Fibroblast of skin of left biceps (primary cell): ENCODE data around the gene FAM98A.

Experiments used
- DNase-seq, 2 experiments: peaks; one replicate each; pipeline ENCODE4 v3.0.0-alpha.2; 2013; ENCODE audit warnings: low read depth in 2 of 2

FAM98A gene

DNA sequence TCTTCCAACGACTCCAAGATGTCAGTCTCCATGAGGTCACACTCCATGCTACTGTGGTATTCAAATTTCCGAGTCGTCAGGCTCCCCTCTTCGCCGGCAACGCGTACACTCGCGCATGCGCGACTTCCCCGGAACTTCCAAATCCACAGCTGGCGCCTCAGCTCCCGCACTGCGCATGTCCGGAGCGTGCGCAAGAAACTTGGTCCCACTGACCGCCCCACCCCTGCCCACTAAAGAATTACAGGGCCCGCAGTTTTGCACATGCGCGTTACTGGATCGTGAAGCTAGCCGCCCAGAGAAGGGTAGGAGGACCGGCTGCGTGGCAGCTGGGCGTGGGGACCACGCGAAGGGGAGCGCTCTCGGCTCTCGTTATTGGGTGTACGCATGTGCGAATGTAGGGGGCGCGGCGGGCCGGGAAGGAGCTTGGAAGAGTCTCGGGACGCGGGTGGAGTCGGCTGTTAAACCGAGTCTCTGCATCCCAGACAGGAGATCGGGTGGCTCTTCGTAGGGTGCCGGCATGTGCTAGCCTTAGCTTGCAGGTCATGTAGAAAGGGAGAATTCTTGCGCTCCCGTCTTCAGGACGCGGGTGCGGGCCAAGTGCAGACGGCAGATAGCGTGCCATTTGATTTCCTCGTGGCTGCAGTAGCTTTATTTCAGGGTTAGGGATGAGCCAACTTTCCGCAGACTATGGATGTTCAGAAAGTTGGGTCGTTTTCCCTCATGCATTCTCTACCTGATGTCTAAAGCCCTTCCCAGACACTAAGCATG is at the start of gene FAM98A:
Gene FAM98A, minus strand, starts transcription at position 125 of the 768 bp plus-strand sequence. Its CDS starts 78 bp downstream, at position 47.
- DNase-seq = peak; percentile 98 to 99

- DNase-seq = no peak
Observed at GRCh38 chr2:33645861-33646260, 46.8 kb upstream of the FAM98A start.

DNA sequence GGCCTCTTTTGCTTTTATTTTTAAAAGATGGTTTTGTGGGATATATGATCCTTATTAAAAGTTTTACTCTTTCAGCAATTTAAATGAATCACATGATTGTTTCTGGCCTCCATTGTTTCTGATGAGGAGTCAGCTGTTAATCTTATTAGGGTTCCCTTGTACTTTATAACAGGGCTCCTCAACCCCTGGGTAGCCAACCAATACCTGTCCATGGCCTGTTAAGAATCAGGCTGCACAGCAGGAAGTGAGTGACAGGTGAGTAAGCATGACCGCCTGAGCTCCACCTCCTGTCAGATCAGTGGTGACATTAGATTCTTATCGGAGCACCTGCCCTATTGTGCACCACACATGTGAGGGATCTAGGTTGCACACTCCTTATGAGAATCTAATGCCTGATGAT is 45.1 kb upstream of the FAM98A start:
- no peak for DNase-seq

DNA sequence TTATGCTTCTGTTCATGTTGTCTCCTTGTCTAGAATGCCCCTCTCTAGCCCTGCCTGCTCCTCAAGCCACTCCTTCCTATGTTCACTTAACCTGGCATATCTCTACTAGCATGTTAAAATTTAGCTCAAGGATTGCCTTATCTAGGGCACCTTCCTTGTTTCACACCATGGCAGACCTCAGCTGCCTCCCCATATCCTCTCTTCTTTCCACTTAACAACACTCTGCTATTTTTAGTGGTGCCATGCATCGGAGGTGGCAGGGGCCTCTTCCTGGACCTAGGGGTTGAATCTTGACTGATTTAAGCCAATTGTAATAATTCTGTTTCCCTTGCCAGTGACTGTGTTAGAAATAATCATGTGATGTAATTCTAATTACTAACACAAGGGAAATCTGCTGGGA is 36.9 kb upstream of the FAM98A start:
- DNase-seq = no peak

DNA sequence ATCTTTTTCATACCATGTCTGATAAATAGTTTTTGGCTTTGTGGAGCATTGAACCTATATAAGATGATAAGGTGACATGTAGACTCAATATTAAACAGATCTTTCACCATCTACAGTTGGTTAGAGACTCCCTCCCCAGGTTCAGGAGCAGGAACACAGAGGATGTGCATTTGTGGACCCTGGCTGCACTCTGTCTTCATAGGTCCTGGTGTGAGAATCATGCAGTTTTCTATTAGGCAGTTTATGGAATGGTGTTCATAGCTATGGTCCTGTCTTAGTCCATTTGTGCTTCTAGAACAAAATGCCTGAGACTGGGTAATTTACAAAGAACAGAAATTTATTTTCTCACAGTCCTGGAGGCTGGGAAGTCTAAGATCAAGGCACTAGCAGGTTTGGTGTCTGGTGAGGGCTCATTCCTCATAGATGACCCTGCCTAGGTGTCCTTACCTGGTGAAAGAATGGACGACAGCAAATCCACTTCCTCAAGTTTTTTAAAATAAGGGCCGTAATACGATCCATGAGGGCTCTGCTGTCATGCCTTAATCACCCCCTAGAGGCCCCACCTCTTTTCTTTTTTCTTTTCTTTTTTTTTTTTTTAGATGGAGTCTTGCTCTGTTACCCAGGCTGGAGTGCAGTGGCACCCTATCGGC is 35.3 kb upstream of the FAM98A start:
- DNase-seq = no peak

DNA sequence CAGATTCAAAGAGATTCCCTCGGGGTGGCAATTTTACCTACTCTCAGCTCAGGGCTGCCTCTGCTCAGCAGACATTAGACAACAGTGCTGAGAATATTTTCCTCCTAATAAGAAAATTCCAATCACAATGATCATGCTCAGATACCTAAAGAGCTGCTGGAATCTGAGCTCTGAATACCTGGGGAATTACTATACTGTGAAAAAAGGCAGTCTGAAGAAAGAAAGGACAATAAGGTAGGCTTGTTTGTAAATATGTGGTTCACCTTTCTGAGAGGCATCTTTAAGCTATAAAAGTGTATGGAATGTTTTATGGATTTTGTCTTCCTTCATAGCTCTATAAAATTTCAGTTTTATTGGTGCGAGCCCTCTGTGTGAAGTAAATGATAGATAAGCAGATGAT is 34.2 kb upstream of the FAM98A start:
- DNase-seq = no peak

DNA sequence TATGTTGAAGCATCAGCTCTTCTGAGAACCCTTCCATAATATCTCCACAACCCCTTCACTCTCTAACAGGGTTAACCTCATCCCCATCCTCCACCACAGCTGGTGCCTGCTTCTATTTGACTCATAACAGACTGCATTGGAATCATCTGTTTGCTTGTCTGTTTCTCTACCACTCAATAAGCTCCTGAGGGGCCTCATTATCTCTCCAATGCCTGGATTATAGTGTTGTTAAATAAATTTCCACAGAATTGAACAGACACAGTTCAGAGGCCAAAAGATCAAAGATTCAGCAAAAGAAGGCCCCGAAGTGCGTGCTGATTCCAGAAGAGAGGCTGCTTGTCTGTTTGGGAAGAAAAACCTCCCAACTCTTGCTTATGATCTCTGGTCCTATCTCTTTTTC is 33.7 kb upstream of the FAM98A start:
- DNase-seq = no peak

DNA sequence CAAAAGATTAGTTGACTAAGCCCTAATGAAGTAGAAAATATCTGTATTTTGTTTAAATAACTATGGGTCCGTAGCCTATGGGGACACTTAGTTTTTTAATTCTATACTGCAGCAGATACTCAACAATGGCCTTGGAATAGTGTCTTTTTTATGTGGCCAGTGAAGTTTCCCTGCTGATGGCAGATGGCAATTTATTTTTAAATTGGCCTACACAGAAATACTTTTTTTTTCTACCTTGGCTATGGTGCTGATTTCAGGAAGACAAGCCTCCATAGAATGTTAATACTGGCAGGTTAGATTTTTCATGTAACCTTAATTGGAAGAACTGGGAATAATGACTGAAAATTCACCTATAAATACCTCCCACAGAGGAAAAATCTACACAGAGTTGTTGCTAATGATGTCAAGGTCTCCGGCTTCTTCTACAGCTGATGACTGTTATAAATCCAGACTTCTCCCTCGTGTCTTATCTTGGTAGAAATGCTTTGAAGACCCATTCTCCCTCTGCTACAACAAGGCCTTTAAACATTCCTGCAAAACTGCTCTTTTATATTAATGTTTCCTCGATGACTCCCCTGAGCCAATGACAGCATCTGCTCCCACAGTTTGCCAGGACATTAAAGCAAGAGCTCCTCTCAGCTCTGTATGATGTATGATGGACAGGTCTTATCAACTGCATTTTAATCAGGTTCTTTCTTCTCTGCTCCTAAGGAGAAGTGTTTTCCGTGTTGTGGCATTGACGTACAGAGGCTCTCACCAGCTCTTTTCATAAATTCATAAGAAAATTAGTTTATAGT is 29.1 kb upstream of the FAM98A start:
- DNase-seq = no peak

DNA sequence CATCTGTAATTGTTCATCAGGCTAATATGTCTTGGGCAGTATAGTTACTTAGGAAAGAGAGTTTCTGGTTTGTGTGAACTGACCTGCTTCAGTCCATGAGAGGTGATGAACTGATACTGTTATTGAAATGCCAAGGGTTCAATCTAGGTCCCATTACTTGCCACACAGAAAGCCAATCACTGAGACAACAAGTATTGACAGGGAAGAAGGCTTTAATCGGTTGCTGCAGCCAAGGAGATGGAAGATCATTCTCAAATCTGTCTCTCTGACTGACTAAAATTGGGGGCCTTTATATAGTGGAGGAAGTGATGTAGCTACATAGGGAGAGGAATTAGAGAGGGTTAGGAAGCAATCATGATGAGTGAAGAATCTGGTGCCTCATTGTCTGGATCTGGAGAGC is 19.9 kb upstream of the FAM98A start:
- no peak for DNase-seq

DNA sequence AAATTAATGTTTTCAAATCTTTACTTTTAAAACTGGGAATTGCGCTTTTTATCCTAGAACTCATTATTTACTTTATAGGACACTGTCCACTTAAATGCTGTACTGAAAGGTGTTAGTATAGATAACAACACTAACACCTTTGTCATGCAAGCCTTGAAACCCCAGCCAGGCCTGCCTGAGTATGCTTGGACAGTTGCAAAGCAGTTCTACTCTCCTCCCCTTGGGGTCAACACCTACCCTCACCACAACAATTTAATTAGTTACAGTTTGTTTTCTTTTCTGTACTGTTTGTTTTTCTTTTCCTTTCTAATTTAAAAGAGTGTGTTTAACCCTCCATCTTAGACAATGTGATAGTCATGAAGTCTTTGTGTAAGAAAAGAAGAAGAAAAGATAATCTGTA is 18.9 kb upstream of the FAM98A start:
- no peak for DNase-seq

DNA sequence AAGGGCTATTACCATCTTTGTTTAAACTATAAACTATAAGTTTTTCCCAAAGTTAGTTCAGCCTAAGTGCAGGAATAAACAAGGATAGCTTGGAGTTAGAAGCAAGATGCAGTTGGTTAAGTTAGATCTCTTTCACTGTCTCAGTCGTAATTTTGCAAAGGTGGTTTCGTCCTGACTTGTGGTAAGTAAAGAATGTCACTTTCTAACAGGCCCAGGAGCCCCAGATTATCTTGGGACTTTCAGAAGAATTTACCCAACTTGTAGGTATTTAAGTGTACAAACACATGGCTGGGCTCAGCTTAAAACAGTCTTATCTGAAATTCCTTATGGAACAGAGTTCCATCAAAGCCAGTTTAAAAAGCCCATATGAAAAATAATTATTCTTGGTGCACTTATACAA is 18.3 kb upstream of the FAM98A start:
- DNase-seq = no peak

GRCh38 chr2:33616873-33617272 is 17.8 kb upstream of the FAM98A start:
- DNase-seq = no peak

GRCh38 chr2:33614190-33614589 is 15.1 kb upstream of the FAM98A start:
- DNase-seq = no peak

DNA sequence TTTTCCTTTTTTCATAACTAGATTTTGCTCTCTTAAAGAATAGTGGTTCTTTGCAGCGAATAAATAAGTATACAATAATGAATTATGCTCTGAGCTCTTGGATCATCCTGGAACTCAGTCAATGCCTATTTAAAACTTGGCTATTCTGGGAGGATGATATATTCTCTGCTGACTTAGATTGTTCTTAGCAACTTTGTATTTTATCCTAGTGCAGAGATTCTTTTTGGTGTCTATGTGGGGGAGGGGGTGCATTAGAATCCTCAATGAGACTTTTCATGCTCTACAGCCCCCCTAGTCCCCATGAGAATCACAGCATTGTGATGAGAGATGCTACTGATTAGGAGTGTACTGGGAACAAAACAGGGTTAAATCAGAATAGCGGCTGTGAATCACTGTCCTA is 8.8 kb upstream of the FAM98A start:
- DNase-seq = no peak

DNA sequence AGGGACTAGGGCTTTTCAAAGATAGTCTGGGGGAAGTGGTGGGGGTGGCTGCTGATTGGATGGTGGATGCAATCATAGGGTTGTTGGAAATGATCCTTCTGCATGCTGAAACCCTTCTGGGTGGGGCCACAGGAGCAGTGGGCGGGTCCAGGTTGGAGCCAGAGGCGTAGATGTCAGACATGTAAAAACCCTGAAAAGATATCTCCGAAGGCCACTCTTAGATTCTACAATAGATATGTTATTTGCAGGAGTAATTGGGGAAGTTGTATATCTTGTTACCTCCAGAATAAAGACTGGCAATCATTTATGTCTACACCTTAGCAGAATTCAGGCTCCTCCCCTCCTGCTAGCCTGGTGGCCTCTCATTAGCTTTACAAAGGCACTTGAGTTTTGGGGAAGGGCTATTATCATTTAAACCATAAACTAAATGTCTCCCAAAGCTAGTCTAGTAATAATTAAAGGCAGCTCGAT is 8.2 kb upstream of the FAM98A start:
- DNase-seq = no peak

- no peak for DNase-seq
Observed at GRCh38 chr2:33606622-33607021, 7.5 kb upstream of the FAM98A start.

GRCh38 chr2:33606100-33606499 is 7.0 kb upstream of the FAM98A start:
- DNase-seq = no peak

- DNase-seq = no peak
Observed at GRCh38 chr2:33605056-33605455, 6.0 kb upstream of the FAM98A start.

DNA sequence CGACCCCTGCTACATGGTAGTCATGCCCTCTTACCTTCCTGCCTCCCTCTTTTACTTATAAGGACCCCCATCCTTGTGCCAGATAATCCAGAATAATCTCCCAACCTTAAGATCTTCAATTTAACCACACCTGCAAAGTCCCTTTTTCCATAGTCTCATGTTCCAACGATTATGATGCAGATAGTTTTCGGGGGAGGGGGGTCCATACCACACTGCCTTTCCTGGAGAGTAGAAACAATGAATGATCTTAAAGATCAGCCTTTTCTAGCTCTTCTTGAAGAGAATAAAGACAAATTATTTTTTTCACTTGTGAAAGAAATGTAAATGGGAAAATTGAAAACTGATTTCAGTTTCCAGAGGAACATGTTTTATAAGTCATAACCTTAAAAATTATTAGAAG is 4.3 kb upstream of the FAM98A start:
- DNase-seq = no peak

GRCh38 chr2:33602201-33602830 is 3.2 kb upstream of the FAM98A start:
- no peak for DNase-seq

GRCh38 chr2:33599943-33600192 is 769 bp upstream of the FAM98A start:
- no peak for DNase-seq

GRCh38 chr2:33598561-33599174 is 431 bp downstream of the FAM98A start:
- no peak for DNase-seq
